GM06990 (cell line): ENCODE results near the gene HPD.

ENCODE experiments used
- DNase-seq: peaks from one replicate; pipeline ENCODE4 v3.0.0-alpha.2; 2011; ENCODE audit not compliant: insufficient read length; ENCODE audit errors: extremely low read depth
- H3K27me3 ChIP-seq: replicated peaks from 2 replicates; pipeline ENCODE4 v1.6.0; 2011; ENCODE audit warnings: low read length; ENCODE audit not compliant: control insufficient read depth, insufficient read depth
- H3K36me3 ChIP-seq: 2 replicates; pipeline ENCODE4 v1.5.1; 2011; ENCODE audit warnings: low read length; ENCODE audit not compliant: control insufficient read depth, insufficient read depth
- H3K4me3 ChIP-seq: replicated peaks from 2 replicates; pipeline ENCODE4 v1.5.1; 2011; ENCODE audit warnings: low read depth, mild to moderate bottlenecking, control low read depth, low read length
- CTCF ChIP-seq: IDR thresholded peaks from 2 replicates; pipeline ENCODE4 v1.5.1; 2011; ENCODE audit warnings: low read length, control low read depth, mild to moderate bottlenecking, inconsistent platforms; ENCODE audit not compliant: insufficient read depth, poor library complexity, severe bottlenecking

Gene HPD

GRCh38 chr12:121843236-121843982, 15.2 kb downstream of the HPD start:
- H3K4me3 ChIP-seq: no peak overlapping the region
- no peaks in the 10 kb centered on the region for H3K27me3 ChIP-seq
- no peak for DNase-seq
- no peak for TF ChIP-seq CTCF
- H3K36me3 ChIP-seq: no peaks in the 10 kb centered on the region

- Histone ChIP-seq H3K27me3 (no peaks in the 10 kb centered on the region), H3K4me3 (peak overlapping the region; percentile 71), H3K36me3 (no peaks in the 10 kb centered on the region)
- TF ChIP-seq CTCF: no peak
- no peak for DNase-seq
Observed at GRCh38 chr12:121839993-121840761, 18.5 kb downstream of the HPD start.

- Histone ChIP-seq H3K4me3 (peak overlapping the region; percentile 71), H3K27me3 (no peaks in the 10 kb centered on the region), H3K36me3 (no peaks in the 10 kb centered on the region)
- peak; percentile 21 for TF ChIP-seq CTCF
- peak; percentile 97 for DNase-seq
Observed at GRCh38 chr12:121839106-121839992, 19.3 kb downstream of the HPD start.

- TF ChIP-seq CTCF: no peak
- H3K36me3 ChIP-seq: no peaks in the 10 kb centered on the region
- H3K27me3 ChIP-seq: no peaks in the 10 kb centered on the region
- DNase-seq: no peak
- H3K4me3 ChIP-seq: no peak overlapping the region
Observed at GRCh38 chr12:121838126-121838525, 20.5 kb downstream of the HPD start.

GRCh38 chr12:121837680-121838079, 21.0 kb downstream of the HPD start:
- Histone ChIP-seq H3K4me3 (no peak overlapping the region), H3K27me3 (no peaks in the 10 kb centered on the region), H3K36me3 (no peaks in the 10 kb centered on the region)
- DNase-seq: no peak
- peak; percentile 12 for TF ChIP-seq CTCF
